Fibroblast of villous mesenchyme (primary cell): ENCODE results near the gene PIAS3. TPM values are rescaled to one million over a fixed set of nuclear protein-coding genes. Genes with fewer than 3 reads are reported as not detected.
"Not testable (repeated sequence)": the region's sequence is repeated elsewhere in the genome, so short reads cannot be mapped to it uniquely, and the experiment has no call there.

ENCODE experiments used
- DNase-seq: peaks from one replicate; pipeline ENCODE4 v3.0.0-alpha.2; 2010; ENCODE audit warnings: low read depth
- H3K4me3 ChIP-seq: 2 replicates; pipeline ENCODE4 v1.5.1; 2011; ENCODE audit warnings: low read depth, mild to moderate bottlenecking, low read length
- total RNA-seq: library from RNA; depleted of rRNA; stranded (reverse); fragments of >200 nt; gene quantifications from 2 replicates; pipeline ENCODE4 v1.2.3, GENCODE V29; 2012
- TF ChIP-seq, protein P1 (sequence below): IDR thresholded peaks from 2 replicates; pipeline ENCODE4 v1.5.1; 2012; ENCODE audit warnings: low read depth, mild to moderate bottlenecking, low read length; ENCODE audit not compliant: insufficient read depth

The PIAS3 gene
- total RNA-seq, 1 donor = 15.5 TPM

DNA sequence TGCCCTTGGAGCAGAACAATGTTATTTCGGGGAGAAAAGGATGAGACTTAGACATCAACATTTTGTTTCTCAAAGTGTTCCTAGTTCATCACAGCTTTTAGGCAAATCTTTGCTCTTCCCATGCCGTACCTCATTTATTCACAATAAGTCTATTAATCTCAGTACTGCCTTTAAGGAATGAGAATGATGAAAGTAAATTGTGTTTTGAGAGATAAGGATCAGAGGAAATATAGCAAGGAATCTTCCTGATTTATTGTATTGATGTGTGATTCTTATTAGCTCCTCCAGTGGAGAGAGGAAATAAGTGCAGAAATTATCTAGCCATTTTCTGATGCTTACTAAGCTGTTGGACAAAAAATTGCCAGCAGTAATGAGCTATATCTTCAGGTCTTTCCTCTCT is 32.9 kb downstream of the PIAS3 start:
- TF ChIP-seq, protein P1, sequence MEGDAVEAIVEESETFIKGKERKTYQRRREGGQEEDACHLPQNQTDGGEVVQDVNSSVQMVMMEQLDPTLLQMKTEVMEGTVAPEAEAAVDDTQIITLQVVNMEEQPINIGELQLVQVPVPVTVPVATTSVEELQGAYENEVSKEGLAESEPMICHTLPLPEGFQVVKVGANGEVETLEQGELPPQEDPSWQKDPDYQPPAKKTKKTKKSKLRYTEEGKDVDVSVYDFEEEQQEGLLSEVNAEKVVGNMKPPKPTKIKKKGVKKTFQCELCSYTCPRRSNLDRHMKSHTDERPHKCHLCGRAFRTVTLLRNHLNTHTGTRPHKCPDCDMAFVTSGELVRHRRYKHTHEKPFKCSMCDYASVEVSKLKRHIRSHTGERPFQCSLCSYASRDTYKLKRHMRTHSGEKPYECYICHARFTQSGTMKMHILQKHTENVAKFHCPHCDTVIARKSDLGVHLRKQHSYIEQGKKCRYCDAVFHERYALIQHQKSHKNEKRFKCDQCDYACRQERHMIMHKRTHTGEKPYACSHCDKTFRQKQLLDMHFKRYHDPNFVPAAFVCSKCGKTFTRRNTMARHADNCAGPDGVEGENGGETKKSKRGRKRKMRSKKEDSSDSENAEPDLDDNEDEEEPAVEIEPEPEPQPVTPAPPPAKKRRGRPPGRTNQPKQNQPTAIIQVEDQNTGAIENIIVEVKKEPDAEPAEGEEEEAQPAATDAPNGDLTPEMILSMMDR = no peak
- no peak for DNase-seq
- no peak overlapping the region for H3K4me3 ChIP-seq

- DNase-seq = no peak
- TF ChIP-seq, protein P1 = no peak
- peak overlapping the region; percentile 96 for H3K4me3 ChIP-seq
Observed at GRCh38 chr1:145824499-145824842, 34.4 kb downstream of the PIAS3 start.

GRCh38 chr1:145823565-145824498 is 35.0 kb downstream of the PIAS3 start, which contains the start of the genes POLR3C and RNF115:
TSS of gene POLR3C (plus strand) at chr1:145824200. CDS start at chr1:145825777, 1,577 bp downstream.
TSS of gene RNF115 (minus strand) at chr1:145824095. CDS start at chr1:145823873, 222 bp downstream.
- H3K4me3 ChIP-seq = peak within 1 kb of the TSS; percentile 96
- DNase-seq = peak; percentile 94
- TF ChIP-seq, protein P1 = no peak

GRCh38 chr1:145822779-145823331 is 36.0 kb downstream of the PIAS3 start:
- H3K4me3 ChIP-seq = peak overlapping the region; percentile 37
- DNase-seq = not testable (repeated sequence)

DNA sequence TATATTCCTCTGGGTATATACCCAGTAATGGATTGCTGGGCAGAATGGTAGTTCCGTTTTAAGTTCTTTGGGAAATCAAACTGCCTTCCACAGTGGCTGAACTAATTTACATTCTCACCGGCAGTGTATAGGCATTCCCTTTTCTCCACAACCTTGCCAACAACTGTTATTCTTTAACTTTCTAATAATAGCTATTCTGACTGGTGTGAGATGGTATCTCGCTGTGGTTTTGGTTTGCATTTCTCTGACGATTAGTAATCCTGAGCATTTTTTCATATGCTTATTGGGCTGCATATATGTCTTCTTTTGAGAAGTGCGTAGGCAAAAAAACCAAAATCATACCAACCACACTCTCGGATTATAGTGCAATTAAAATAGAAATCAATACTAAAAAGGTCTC is 40.8 kb downstream of the PIAS3 start:
- H3K4me3 ChIP-seq = not testable (repeated sequence)
- DNase-seq = peak; percentile 58

GRCh38 chr1:145812977-145813810 is 45.7 kb downstream of the PIAS3 start:
- not testable (repeated sequence) for DNase-seq, H3K4me3 ChIP-seq

DNA sequence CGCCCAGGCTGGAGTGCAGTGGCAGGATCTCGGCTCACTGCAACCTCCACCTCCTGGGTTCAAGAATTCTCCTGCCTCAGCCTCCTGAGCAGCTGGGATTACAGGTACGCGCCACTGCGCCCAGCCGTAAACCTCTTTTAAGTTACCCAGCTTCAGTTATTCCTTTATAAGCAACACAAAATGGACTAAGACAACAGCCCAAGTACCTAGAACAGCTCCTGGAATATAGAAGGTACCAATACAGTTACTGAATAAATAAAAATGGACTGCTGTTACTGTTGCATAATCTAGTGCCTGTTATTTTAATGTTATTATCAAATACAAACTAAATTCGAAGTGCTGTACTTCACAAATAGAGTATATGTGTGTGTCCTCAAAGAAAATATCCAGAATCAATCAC is 52.0 kb downstream of the PIAS3 start:
- no peak overlapping the region for H3K4me3 ChIP-seq
- no peak for DNase-seq
- TF ChIP-seq, protein P1 = no peak

GRCh38 chr1:145806408-145806807 is 52.5 kb downstream of the PIAS3 start:
- no peak for DNase-seq
- TF ChIP-seq, protein P1 = no peak
- no peak overlapping the region for H3K4me3 ChIP-seq
